GM10266 (cell line): ENCODE measurements around the gene DUT.

Experiments used
- DNase-seq: peaks from one replicate; pipeline ENCODE4 v3.0.0; 2012; ENCODE audit errors: extremely low spot score
- CTCF ChIP-seq: IDR thresholded peaks from 2 replicates; pipeline ENCODE4 v1.5.1; 2012; ENCODE audit warnings: mild to moderate bottlenecking, low read depth; ENCODE audit not compliant: control insufficient read depth, insufficient read depth; ENCODE audit errors: missing control alignments

DUT gene

GRCh38 chr15:48330855-48331795 lies at the start of gene DUT:
Gene DUT (plus strand): TSS chr15:48331429. CDS start chr15:48331516, 87 bp downstream.
- peak; percentile 82 for DNase-seq
- TF ChIP-seq CTCF = no peak

- no peak for DNase-seq
- no peak for TF ChIP-seq CTCF
Measured at GRCh38 chr15:48281674-48282073, 49.6 kb upstream of the DUT start.

DNA sequence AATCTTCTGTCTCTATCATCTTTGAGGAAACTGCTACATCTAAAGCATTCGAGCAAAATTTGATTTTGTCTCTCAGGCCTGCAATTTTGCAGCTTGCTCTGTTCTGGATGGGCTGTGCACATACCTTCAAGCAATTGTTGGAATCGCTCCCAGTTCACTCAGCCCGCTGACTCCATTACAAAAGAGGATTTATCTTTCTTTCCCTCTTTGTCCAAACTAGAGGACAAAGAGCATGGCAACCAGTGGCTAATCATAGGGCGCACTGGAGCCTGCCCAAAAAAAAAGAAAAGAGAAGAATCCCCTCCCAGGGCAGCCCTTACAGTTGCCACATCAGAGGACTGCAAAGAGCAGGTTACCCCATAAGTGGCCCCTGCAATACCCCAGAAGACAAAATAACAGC lies 49.0 kb upstream of the DUT start:
- no peak for TF ChIP-seq CTCF
- DNase-seq = no peak

DNA sequence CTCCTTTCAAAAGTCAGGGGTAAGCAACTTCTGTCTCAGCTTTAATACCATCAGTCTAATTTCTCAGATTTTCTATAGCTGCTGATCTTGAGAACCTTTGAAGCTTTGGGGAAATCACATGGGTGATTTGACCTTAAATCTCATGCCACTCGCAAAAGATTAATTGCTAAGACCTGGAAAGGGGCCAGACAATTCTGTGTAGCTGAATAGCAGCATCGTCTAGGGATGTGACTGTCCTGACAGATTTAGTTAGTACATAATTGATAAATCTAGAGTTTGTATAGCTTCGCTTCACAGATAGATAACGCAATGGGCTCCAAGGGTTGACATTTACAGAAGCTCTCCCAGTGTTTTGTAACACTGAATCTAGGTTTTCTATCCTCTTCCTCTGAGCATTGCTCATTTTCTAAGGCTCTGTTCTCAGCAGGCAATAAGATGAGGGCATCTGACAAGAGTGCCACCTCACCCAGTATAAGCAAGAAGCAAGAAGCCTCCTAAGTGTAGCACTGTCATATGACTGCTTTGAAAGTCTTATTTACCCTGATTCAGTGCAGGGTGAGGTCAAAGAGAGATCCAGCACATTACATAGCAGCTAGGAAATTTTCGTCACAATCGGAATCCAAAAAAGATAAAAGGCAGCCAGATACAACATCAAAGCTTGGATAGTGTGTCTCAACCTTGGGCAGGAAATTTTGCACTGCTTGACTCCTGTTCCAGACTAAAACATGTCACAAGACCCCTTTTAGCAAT lies 47.7 kb upstream of the DUT start:
- TF ChIP-seq CTCF = no peak
- no peak for DNase-seq

- DNase-seq = peak; percentile 67
- peak; percentile 72 for TF ChIP-seq CTCF
Measured at GRCh38 chr15:48285329-48286214, 45.7 kb upstream of the DUT start.

DNA sequence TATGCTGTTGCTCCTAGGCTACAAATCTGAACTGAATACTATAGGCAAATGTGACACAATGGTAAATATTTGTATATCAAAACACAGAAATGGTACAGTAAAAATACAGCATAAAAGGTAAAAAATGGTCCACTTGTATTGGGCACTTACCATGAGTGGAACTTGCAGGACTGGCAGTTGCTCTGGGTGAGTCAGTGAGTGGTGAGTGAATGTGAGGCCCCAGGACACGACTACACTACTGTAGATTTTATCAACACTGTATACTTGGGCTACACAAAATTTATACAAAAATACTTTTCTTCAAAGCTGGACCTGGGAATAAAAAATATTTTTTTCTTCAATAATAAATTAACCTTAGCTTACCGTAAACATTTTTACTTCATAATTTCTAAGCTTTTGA lies 41.6 kb upstream of the DUT start:
- TF ChIP-seq CTCF = no peak
- no peak for DNase-seq
